ENCODE results near the gene SRD5A3.

DNA sequence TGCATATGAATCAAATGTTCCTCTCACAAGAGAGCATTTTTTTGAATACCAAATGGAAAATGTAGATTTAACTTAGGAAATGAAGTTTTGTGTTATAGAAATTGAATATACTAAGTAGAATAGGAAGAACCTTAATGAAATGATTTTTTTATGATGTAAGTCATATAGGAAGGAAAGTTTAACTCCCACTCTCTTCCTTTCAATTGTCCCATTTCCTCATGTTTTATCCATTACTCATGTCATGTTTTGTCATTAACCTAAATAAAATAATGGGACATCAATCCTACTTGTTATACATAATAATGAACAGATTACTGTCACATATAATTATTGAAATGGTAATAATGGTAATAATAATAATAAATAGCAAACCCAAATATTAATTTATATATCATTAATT is 22.7 kb upstream of the SRD5A3 start:
- TF ChIP-seq, protein P1, sequence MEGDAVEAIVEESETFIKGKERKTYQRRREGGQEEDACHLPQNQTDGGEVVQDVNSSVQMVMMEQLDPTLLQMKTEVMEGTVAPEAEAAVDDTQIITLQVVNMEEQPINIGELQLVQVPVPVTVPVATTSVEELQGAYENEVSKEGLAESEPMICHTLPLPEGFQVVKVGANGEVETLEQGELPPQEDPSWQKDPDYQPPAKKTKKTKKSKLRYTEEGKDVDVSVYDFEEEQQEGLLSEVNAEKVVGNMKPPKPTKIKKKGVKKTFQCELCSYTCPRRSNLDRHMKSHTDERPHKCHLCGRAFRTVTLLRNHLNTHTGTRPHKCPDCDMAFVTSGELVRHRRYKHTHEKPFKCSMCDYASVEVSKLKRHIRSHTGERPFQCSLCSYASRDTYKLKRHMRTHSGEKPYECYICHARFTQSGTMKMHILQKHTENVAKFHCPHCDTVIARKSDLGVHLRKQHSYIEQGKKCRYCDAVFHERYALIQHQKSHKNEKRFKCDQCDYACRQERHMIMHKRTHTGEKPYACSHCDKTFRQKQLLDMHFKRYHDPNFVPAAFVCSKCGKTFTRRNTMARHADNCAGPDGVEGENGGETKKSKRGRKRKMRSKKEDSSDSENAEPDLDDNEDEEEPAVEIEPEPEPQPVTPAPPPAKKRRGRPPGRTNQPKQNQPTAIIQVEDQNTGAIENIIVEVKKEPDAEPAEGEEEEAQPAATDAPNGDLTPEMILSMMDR (IDR thresholded peaks at IDR 0.05; ENCODE audit: borderline replicate concordance, extremely low read depth, low read length, poor library complexity, severe bottlenecking): no peak
- TF ChIP-seq EZH2 (IDR thresholded peaks at IDR 0.05; ENCODE audit: borderline replicate concordance, low read depth, low read length, severe bottlenecking): no peak

Data from DND-41 (cell line).